ENCODE results near the gene WDFY4. TPM values are rescaled to one million over a fixed set of nuclear protein-coding genes. Genes with fewer than 3 reads are reported as not detected.

WDFY4 gene
- total RNA-seq, 1 donor from 2014 or later: 26.5 TPM

DNA sequence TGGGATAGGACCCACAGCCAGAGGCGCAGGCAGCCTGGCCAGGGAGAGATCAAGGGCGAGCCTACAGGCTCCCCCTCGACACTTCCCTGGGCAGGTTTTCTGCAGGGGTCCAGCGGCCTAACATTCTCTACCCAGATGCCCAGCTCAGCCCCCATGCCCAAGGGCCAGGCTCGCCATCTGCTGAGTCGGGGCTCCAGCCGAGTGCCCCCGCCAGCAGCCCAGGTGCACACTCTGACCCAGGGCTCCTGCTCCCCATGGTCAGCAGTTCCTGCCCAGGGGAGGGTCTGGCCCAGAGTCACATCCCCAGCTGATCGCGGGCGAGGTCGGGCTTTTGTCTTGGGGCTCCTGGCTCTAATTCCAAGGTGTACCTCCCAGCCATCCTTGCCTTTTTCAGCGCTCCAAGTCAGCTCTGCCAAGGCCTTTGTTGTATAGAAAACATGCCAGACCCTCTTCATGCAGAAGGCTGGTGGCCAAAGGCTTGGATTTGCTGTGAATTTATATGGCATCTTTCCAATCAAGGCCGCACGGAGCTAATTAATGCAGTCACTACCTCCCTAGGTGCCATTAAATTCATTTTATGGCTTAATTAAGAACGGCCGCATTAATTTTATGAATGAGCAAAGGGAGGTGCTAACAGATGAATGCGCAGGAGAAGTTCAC lies 134.3 kb downstream of the WDFY4 start:
- no peaks in the 10 kb centered on the region for H3K27me3 ChIP-seq
- H3K36me3 ChIP-seq: no peaks in the 10 kb centered on the region
- intact Hi-C loops (cut with DNase I): no loop called here
- TF ChIP-seq, protein P1, sequence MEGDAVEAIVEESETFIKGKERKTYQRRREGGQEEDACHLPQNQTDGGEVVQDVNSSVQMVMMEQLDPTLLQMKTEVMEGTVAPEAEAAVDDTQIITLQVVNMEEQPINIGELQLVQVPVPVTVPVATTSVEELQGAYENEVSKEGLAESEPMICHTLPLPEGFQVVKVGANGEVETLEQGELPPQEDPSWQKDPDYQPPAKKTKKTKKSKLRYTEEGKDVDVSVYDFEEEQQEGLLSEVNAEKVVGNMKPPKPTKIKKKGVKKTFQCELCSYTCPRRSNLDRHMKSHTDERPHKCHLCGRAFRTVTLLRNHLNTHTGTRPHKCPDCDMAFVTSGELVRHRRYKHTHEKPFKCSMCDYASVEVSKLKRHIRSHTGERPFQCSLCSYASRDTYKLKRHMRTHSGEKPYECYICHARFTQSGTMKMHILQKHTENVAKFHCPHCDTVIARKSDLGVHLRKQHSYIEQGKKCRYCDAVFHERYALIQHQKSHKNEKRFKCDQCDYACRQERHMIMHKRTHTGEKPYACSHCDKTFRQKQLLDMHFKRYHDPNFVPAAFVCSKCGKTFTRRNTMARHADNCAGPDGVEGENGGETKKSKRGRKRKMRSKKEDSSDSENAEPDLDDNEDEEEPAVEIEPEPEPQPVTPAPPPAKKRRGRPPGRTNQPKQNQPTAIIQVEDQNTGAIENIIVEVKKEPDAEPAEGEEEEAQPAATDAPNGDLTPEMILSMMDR (IDR thresholded peaks at IDR 0.05): no peak
- no peak for ATAC-seq
- no peak overlapping the region for H3K4me3 ChIP-seq
- H3K27ac ChIP-seq: no peak overlapping the region
- DNase-seq: no peak
- no peaks in the 10 kb centered on the region for H3K9me3 ChIP-seq
- H3K4me1 ChIP-seq: no peaks in the 10 kb centered on the region

DNA sequence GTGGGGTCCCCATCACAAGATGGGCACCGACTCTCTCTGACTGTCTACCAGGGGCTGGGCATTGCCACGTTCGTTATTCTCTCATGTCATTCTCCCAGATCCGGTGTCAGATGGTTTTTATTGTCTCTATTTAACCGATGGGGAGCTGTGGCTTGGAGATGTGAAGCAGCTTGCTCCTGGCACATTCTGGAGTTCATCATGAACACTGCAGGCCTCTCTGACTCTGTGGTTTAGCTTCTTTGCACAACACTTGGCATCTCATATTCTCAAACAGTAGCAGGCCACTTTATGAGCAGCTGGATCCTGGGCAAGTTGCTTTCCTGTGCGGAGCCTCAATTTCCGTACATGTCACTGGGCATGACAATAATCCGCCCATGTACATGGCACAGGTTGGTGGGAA lies 135.1 kb downstream of the WDFY4 start:
- H3K27ac ChIP-seq: no peak overlapping the region
- no peak overlapping the region for H3K4me3 ChIP-seq
- TF ChIP-seq, protein P1 (IDR thresholded peaks at IDR 0.05): no peak
- H3K9me3 ChIP-seq: no peaks in the 10 kb centered on the region
- H3K27me3 ChIP-seq: no peaks in the 10 kb centered on the region
- ATAC-seq: no peak
- no peaks in the 10 kb centered on the region for H3K4me1 ChIP-seq
- intact Hi-C loops (cut with DNase I): no loop called here
- no peak for DNase-seq
- no peaks in the 10 kb centered on the region for H3K36me3 ChIP-seq

DNA sequence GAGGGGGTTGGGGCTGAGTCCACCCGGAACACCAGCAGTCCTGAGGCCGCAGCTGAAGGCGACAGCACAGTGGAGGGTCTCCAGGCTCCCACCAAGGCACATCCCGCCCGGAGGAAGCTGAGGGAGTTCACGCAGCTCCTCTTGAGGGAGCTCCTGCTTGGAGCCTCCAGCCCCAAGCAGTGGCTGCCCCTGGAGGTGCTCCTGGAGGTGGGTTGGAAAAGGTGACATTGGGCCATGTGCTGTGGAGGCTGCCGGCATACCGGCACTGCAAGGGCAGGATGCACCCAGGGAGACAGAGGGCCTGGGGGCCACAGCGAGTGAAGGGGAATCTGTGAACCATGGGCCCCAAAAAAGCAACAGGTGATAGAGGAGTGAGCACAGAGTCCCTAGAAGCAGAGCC lies 135.6 kb downstream of the WDFY4 start:
- no peak for ATAC-seq
- TF ChIP-seq, protein P1 (IDR thresholded peaks at IDR 0.05): no peak
- Histone ChIP-seq H3K27ac (no peak overlapping the region), H3K27me3 (no peaks in the 10 kb centered on the region), H3K4me1 (no peaks in the 10 kb centered on the region), H3K4me3 (no peak overlapping the region), H3K36me3 (no peaks in the 10 kb centered on the region), H3K9me3 (no peaks in the 10 kb centered on the region)
- intact Hi-C loops (cut with DNase I): no loop called here
- no peak for DNase-seq

DNA sequence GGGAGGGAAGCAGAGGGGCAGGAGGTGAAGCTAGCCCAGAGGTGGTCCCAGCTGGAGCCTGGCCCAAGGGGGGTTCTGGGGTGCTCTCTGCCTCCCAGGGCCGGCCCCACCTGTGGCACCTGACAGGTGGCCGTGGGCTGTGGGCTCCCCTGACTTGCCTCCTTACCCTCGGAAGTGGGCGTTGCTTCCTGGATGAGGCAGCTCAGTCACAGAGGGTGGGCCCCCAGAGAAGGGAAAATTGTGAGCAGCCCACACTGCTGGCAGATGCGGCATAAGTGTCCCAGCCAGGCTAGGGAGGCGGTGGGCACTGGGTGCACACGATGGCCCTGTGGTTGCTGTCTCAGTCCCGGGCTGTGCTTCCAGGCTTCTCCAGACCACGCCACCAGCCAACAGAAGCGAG lies 136.0 kb downstream of the WDFY4 start:
- H3K4me3 ChIP-seq: no peak overlapping the region
- no peaks in the 10 kb centered on the region for H3K9me3 ChIP-seq
- DNase-seq: no peak
- H3K27ac ChIP-seq: no peak overlapping the region
- no peaks in the 10 kb centered on the region for H3K4me1 ChIP-seq
- TF ChIP-seq, protein P1 (IDR thresholded peaks at IDR 0.05): no peak
- no peaks in the 10 kb centered on the region for H3K27me3 ChIP-seq
- intact Hi-C loops (cut with DNase I): no loop called here
- peak; percentile 20 for ATAC-seq
- H3K36me3 ChIP-seq: no peaks in the 10 kb centered on the region

DNA sequence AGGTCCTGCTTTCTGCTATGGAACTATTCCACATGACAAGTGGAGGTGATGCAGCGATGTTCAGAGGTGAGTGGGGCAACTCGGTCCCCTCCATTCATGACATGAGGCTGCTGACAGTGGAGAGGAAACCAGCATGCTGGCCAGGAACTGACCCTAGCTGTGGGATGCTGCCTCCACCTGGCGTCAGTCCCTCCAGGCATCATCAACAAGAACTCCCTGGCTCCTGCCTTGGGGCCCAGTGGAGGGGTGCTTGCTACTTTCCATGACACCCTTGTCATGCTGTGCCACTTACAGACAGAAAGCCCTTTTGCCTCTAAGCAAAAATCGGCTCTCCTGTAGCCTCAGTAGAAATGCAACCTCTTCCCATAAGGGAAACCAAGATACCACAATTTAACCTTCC lies 136.4 kb downstream of the WDFY4 start:
- no peak for DNase-seq
- H3K27me3 ChIP-seq: no peaks in the 10 kb centered on the region
- H3K4me1 ChIP-seq: no peaks in the 10 kb centered on the region
- ATAC-seq: no peak
- intact Hi-C loops (cut with DNase I): no loop called here
- H3K4me3 ChIP-seq: no peak overlapping the region
- TF ChIP-seq, protein P1 (IDR thresholded peaks at IDR 0.05): no peak
- H3K27ac ChIP-seq: no peak overlapping the region
- no peaks in the 10 kb centered on the region for H3K9me3 ChIP-seq
- no peaks in the 10 kb centered on the region for H3K36me3 ChIP-seq

DNA sequence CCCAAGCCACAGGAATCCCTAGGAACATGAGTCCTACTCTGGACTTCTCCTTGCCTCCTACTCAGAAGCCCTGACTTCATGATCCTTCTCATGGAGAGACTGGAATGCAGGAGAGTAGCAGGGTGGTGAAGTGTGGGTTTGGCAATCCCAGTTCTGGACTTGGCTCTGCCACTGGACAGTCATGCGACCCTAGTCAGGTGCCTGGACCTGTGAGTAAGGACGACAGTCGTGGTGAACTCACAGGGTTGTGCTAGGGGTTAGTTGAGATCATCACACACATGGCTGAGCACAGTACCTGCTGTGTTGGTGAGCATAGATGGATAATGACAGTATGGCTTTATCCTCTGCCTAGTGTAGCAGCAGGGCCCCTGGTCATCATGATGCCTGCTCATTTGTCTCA lies 137.0 kb downstream of the WDFY4 start:
- ATAC-seq: no peak
- TF ChIP-seq, protein P1 (IDR thresholded peaks at IDR 0.05): no peak
- Histone ChIP-seq H3K27me3 (no peaks in the 10 kb centered on the region), H3K27ac (no peak overlapping the region), H3K36me3 (no peaks in the 10 kb centered on the region), H3K4me3 (no peak overlapping the region), H3K4me1 (no peaks in the 10 kb centered on the region), H3K9me3 (no peaks in the 10 kb centered on the region)
- intact Hi-C loops (cut with DNase I): no loop called here
- DNase-seq: no peak

All from upper lobe of right lung (tissue), 1 donor.